HG03439 (cell line): ENCODE measurements around the gene GJB4.
"Not testable (repeated sequence)": the region's sequence is repeated elsewhere in the genome, so short reads cannot be mapped to it uniquely, and the experiment has no call there.

ENCODE experiments used
- ATAC-seq: cut with Tn5 transposase; IDR thresholded peaks from one replicate; pipeline ENCODE4 v1.9.1; 2021; ENCODE audit warnings: mild to moderate bottlenecking, moderate library complexity; ENCODE audit not compliant: unreplicated experiment

GJB4 gene

GRCh38 chr1:34759503-34760357, at the start of gene GJB4:
TSS of gene GJB4 (plus strand) at chr1:34759740. CDS start at chr1:34761255, 1,515 bp downstream.
- ATAC-seq, result no peak

- no peak for ATAC-seq
These were observed 48.7 kb upstream of the GJB4 start for GRCh38 chr1:34710812-34711211.

- no peak for ATAC-seq
These were observed 48.1 kb upstream of the GJB4 start for GRCh38 chr1:34711485-34711884.

GRCh38 chr1:34712007-34712688, 47.4 kb upstream of the GJB4 start:
- ATAC-seq, result no peak

- ATAC-seq, result no peak
These were observed 46.1 kb upstream of the GJB4 start for GRCh38 chr1:34713443-34713842.

- no peak for ATAC-seq
These were observed 45.2 kb upstream of the GJB4 start for GRCh38 chr1:34714386-34714785.

GRCh38 chr1:34715139-34715538, 44.4 kb upstream of the GJB4 start:
- no peak for ATAC-seq

GRCh38 chr1:34721241-34721640, 38.3 kb upstream of the GJB4 start:
- no peak for ATAC-seq

- no peak for ATAC-seq
These were observed 37.7 kb upstream of the GJB4 start for GRCh38 chr1:34721646-34722355.

GRCh38 chr1:34726861-34727260, 32.7 kb upstream of the GJB4 start:
- ATAC-seq, result no peak

- ATAC-seq, result no peak
These were observed 29.1 kb upstream of the GJB4 start for GRCh38 chr1:34730485-34730884.

GRCh38 chr1:34732831-34733230, 26.7 kb upstream of the GJB4 start:
- not testable (repeated sequence) for ATAC-seq

GRCh38 chr1:34736692-34737091, 22.8 kb upstream of the GJB4 start:
- ATAC-seq, result no peak

GRCh38 chr1:34737236-34737635, 22.3 kb upstream of the GJB4 start:
- not testable (repeated sequence) for ATAC-seq

- ATAC-seq, result no peak
These were observed 19.9 kb upstream of the GJB4 start for GRCh38 chr1:34739613-34740012.

GRCh38 chr1:34740161-34740868, 19.2 kb upstream of the GJB4 start:
- no peak for ATAC-seq

GRCh38 chr1:34742667-34743270, 16.8 kb upstream of the GJB4 start:
- ATAC-seq, result no peak

- no peak for ATAC-seq
These were observed 15.8 kb upstream of the GJB4 start for GRCh38 chr1:34743775-34744174.

- ATAC-seq, result no peak
These were observed 14.7 kb upstream of the GJB4 start for GRCh38 chr1:34744851-34745250.

GRCh38 chr1:34745666-34746065, 13.9 kb upstream of the GJB4 start:
- ATAC-seq, result no peak

- ATAC-seq, result no peak
These were observed 13.4 kb upstream of the GJB4 start for GRCh38 chr1:34746101-34746500.
